Suprapubic skin (tissue), 4 donors: ENCODE measurements around the gene JMY.

Experiments
- CTCF ChIP-seq, 2 donors: fragments of 200-600 bp in 1 of 2; fragments of 450-650 bp in 1 of 2; sonication (generic) in 1 of 2; IDR thresholded peaks; one replicate each; pipeline ENCODE4 v1.5.1; 2016 to 2019; ENCODE audit warnings: antibody characterized with exemption in 2 of 2, mild to moderate bottlenecking in 1 of 2, moderate library complexity in 1 of 2
- EP300 ChIP-seq: sonication (generic); formaldehyde crosslinking; IDR thresholded peaks from one replicate; pipeline ENCODE4 v1.6.1; 2017; ENCODE audit warnings: antibody characterized with exemption
- POLR2A ChIP-seq, 2 donors: fragments of 450-650 bp; IDR thresholded peaks; one replicate each; pipeline ENCODE4 v1.6.1; 2017; ENCODE audit warnings: antibody characterized with exemption in 2 of 2, mild to moderate bottlenecking in 2 of 2, moderate library complexity in 2 of 2
- POLR2AphosphoS5 ChIP-seq, 3 donors: sonication (generic); formaldehyde crosslinking; IDR thresholded peaks; one replicate each; pipeline ENCODE4 v1.6.1; 2017; ENCODE audit warnings: antibody characterized with exemption in 3 of 3

- no peak for TF ChIP-seq CTCF (IDR thresholded peaks at IDR 0.05)
- no peak for TF ChIP-seq EP300
- no peak for TF ChIP-seq POLR2A (IDR thresholded peaks at IDR 0.05)
- TF ChIP-seq POLR2AphosphoS5 (IDR thresholded peaks at IDR 0.05): no peak
Observed at GRCh38 chr5:79225026-79225425, 10.9 kb upstream of the JMY start.
